ENCODE data around the gene IGF1R.

- TF ChIP-seq POLR2A (IDR thresholded peaks at IDR 0.05; ENCODE audit: control extremely low read depth in 1 of 2, low read depth in 2 of 2, low read length in 2 of 2) = no peak
- no peak for TF ChIP-seq CEBPB (IDR thresholded peaks at IDR 0.05; ENCODE audit: low read depth, low read length)
- no peak for TF ChIP-seq MAX (IDR thresholded peaks at IDR 0.05)
- no peak for TF ChIP-seq JUND (IDR thresholded peaks at IDR 0.05; ENCODE audit: low read length)
- no peak for TF ChIP-seq CTCF (IDR thresholded peaks at IDR 0.05; ENCODE audit: control extremely low read depth in 1 of 3, insufficient read depth in 1 of 3, low read depth in 1 of 3, low read length in 3 of 3)
- TF ChIP-seq EGR1 (IDR thresholded peaks at IDR 0.05; ENCODE audit: borderline replicate concordance, low read depth, low read length) = no peak
These were observed 208.2 kb downstream of the IGF1R start for GRCh38 chr15:98856532-98856907.
